ENCODE results near the gene ZNF750.

DNA sequence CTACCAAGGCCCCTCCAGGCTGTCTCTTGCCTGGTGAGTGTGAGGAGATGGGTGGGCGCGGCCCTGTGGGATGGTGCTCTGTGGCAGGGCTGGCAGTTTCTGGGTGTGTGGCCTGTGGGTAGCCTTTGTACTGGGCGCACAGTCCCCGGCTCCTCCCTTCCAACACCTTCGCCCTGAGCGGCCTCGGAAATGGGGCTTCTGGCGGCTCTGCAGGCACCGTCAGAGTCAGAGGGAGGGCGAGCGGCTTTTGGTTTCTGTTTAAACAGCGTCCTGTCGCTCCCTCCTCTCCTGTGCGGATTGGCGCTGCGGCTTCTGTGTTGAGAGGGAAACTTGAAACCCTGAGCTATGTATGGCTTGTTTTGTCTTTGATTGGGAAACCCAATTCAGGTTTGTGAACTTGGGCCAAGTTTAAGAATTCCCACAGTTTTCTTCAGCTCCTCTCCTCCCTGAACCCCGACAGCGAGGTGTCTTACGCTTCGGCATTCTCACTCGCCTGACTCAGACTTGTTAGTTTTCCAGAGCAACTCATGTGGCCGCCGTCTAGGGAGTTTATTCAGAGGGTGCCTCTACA lies 8.3 kb upstream of the ZNF750 start:
- no peak for TF ChIP-seq POLR2A (IDR thresholded peaks at IDR 0.05; ENCODE audit: low read depth, low read length)
- no peak for TF ChIP-seq POLR2AphosphoS5 (IDR thresholded peaks at IDR 0.05; ENCODE audit: low read depth, low read length)
- no peak for TF ChIP-seq TAF1 (IDR thresholded peaks at IDR 0.05; ENCODE audit: borderline replicate concordance, low read depth, low read length)

Data from GM12892 (cell line).